ENCODE measurements around the gene FAXC.

The FAXC gene

GRCh38 chr6:99236010-99236409 is 113.5 kb downstream of the FAXC start:
- no peaks in the 10 kb centered on the region for H3K36me3 ChIP-seq (ENCODE audit: control insufficient read depth, low read depth, low read length)
- no peak overlapping the region for H3K4me3 ChIP-seq (ENCODE audit: low read length)
- H3K9ac ChIP-seq (ENCODE audit: low read length): no peak overlapping the region
- H3K27me3 ChIP-seq (ENCODE audit: control insufficient read depth, insufficient read depth, low read length): no peaks in the 10 kb centered on the region
- H3K27ac ChIP-seq (ENCODE audit: low read length): no peak overlapping the region
- no peaks in the 10 kb centered on the region for H3K4me1 ChIP-seq (ENCODE audit: control insufficient read depth, low read depth, low read length)
- no peaks in the 10 kb centered on the region for H3K9me3 ChIP-seq (ENCODE audit: control insufficient read depth, low read depth, low read length)

GRCh38 chr6:99233219-99233618 is 116.3 kb downstream of the FAXC start:
- no peaks in the 10 kb centered on the region for H3K27me3 ChIP-seq (ENCODE audit: control insufficient read depth, insufficient read depth, low read length)
- H3K4me1 ChIP-seq (ENCODE audit: control insufficient read depth, low read depth, low read length): no peaks in the 10 kb centered on the region
- no peaks in the 10 kb centered on the region for H3K9me3 ChIP-seq (ENCODE audit: control insufficient read depth, low read depth, low read length)
- no peak overlapping the region for H3K27ac ChIP-seq (ENCODE audit: low read length)
- H3K4me3 ChIP-seq (ENCODE audit: low read length): no peak overlapping the region
- no peaks in the 10 kb centered on the region for H3K36me3 ChIP-seq (ENCODE audit: control insufficient read depth, low read depth, low read length)
- no peak overlapping the region for H3K9ac ChIP-seq (ENCODE audit: low read length)

- Histone ChIP-seq H3K4me3 (ENCODE audit: low read length) (no peak overlapping the region), H3K9ac (ENCODE audit: low read length) (no peak overlapping the region), H3K4me1 (ENCODE audit: control insufficient read depth, low read depth, low read length) (no peaks in the 10 kb centered on the region), H3K27me3 (ENCODE audit: control insufficient read depth, insufficient read depth, low read length) (no peaks in the 10 kb centered on the region), H3K27ac (ENCODE audit: low read length) (no peak overlapping the region), H3K9me3 (ENCODE audit: control insufficient read depth, low read depth, low read length) (no peaks in the 10 kb centered on the region), H3K36me3 (ENCODE audit: control insufficient read depth, low read depth, low read length) (no peaks in the 10 kb centered on the region)
Observed at GRCh38 chr6:99232056-99232455, 117.4 kb downstream of the FAXC start.

- Histone ChIP-seq H3K4me3 (ENCODE audit: low read length) (no peak overlapping the region), H3K36me3 (ENCODE audit: control insufficient read depth, low read depth, low read length) (no peaks in the 10 kb centered on the region), H3K9me3 (ENCODE audit: control insufficient read depth, low read depth, low read length) (no peaks in the 10 kb centered on the region), H3K4me1 (ENCODE audit: control insufficient read depth, low read depth, low read length) (peaks cover 6% of the 10 kb centered on the region), H3K27me3 (ENCODE audit: control insufficient read depth, insufficient read depth, low read length) (no peaks in the 10 kb centered on the region), H3K9ac (ENCODE audit: low read length) (no peak overlapping the region), H3K27ac (ENCODE audit: low read length) (no peak overlapping the region)
Observed at GRCh38 chr6:99225172-99225571, 124.3 kb downstream of the FAXC start.

All from iPS-18a (cell line).